ENCODE measurements around the gene GTPBP4.

DNA sequence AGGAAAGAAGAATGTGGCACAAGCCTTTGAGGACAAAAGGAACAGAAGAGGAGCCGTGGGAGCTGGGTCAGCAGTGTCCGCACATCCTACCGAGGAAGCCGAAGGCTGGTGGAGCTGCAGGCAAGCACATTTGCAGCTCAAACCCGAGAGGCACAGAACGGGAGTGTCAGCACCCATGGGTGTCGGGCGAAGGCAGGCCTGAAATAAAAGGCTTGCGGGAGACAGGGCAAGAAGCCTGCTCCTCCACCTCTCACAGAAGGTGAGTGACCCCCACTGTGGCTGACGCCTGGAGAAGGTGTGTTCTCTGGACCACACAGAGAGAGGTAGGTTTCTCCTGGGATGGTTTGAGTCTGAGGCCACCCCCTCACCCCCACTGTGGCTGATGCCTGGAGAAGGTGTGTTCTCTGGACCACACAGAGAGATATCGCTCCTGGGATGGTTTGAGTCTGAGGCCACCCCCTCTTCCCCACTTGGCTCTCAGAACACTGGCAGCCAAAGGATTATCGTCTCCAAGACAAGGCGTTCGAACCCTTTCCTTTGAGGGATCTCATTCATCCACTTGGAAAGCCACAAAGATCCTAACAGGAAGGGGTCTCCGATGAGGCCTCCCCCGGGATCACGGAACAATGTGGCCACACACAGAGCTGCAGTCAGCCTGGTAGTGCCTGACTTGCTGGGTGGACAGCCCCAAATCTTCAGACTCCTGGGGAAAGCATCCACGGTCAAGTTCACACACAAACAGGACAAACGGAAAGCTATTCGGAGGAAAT, 21.6 kb upstream of the GTPBP4 start:
- TF ChIP-seq, protein P1, sequence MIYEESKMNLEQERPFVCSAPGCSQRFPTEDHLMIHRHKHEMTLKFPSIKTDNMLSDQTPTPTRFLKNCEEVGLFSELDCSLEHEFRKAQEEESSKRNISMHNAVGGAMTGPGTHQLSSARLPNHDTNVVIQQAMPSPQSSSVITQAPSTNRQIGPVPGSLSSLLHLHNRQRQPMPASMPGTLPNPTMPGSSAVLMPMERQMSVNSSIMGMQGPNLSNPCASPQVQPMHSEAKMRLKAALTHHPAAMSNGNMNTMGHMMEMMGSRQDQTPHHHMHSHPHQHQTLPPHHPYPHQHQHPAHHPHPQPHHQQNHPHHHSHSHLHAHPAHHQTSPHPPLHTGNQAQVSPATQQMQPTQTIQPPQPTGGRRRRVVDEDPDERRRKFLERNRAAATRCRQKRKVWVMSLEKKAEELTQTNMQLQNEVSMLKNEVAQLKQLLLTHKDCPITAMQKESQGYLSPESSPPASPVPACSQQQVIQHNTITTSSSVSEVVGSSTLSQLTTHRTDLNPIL (CRISPR knock-in tag; IDR thresholded peaks at IDR 0.05; ENCODE audit: low read depth), result no peak
- no peak for TF ChIP-seq ISL1 (CRISPR knock-in tag; IDR thresholded peaks at IDR 0.05)
- TF ChIP-seq TOX (CRISPR knock-in tag; IDR thresholded peaks at IDR 0.05; ENCODE audit: borderline replicate concordance), result no peak
- TF ChIP-seq PATZ1 (CRISPR knock-in tag; IDR thresholded peaks at IDR 0.05; ENCODE audit: borderline replicate concordance), result no peak
- TF ChIP-seq ZFP3 (CRISPR knock-in tag; IDR thresholded peaks at IDR 0.05), result no peak
- TF ChIP-seq, protein P2, sequence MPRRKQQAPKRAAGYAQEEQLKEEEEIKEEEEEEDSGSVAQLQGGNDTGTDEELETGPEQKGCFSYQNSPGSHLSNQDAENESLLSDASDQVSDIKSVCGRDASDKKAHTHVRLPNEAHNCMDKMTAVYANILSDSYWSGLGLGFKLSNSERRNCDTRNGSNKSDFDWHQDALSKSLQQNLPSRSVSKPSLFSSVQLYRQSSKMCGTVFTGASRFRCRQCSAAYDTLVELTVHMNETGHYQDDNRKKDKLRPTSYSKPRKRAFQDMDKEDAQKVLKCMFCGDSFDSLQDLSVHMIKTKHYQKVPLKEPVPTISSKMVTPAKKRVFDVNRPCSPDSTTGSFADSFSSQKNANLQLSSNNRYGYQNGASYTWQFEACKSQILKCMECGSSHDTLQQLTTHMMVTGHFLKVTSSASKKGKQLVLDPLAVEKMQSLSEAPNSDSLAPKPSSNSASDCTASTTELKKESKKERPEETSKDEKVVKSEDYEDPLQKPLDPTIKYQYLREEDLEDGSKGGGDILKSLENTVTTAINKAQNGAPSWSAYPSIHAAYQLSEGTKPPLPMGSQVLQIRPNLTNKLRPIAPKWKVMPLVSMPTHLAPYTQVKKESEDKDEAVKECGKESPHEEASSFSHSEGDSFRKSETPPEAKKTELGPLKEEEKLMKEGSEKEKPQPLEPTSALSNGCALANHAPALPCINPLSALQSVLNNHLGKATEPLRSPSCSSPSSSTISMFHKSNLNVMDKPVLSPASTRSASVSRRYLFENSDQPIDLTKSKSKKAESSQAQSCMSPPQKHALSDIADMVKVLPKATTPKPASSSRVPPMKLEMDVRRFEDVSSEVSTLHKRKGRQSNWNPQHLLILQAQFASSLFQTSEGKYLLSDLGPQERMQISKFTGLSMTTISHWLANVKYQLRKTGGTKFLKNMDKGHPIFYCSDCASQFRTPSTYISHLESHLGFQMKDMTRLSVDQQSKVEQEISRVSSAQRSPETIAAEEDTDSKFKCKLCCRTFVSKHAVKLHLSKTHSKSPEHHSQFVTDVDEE (CRISPR knock-in tag; IDR thresholded peaks at IDR 0.05), result no peak
- TF ChIP-seq OSR1 (CRISPR knock-in tag; IDR thresholded peaks at IDR 0.05), result no peak
- TF ChIP-seq GLIS3 (CRISPR knock-in tag; IDR thresholded peaks at IDR 0.05), result no peak
- no peak for TF ChIP-seq TCF4 (CRISPR knock-in tag; IDR thresholded peaks at IDR 0.05; ENCODE audit: borderline replicate concordance)
- no peak for TF ChIP-seq ZFP30 (CRISPR knock-in tag; IDR thresholded peaks at IDR 0.05)
- no peak for TF ChIP-seq ARNTL (CRISPR knock-in tag; IDR thresholded peaks at IDR 0.05; ENCODE audit: borderline replicate concordance, low read depth)
- TF ChIP-seq SNAI2 (CRISPR knock-in tag; IDR thresholded peaks at IDR 0.05), result no peak
- TF ChIP-seq, protein P3, sequence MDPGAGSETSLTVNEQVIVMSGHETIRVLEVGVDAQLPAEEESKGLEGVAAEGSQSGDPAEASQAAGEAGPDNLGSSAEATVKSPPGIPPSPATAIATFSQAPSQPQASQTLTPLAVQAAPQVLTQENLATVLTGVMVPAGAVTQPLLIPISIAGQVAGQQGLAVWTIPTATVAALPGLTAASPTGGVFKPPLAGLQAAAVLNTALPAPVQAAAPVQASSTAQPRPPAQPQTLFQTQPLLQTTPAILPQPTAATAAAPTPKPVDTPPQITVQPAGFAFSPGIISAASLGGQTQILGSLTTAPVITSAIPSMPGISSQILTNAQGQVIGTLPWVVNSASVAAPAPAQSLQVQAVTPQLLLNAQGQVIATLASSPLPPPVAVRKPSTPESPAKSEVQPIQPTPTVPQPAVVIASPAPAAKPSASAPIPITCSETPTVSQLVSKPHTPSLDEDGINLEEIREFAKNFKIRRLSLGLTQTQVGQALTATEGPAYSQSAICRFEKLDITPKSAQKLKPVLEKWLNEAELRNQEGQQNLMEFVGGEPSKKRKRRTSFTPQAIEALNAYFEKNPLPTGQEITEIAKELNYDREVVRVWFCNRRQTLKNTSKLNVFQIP (CRISPR knock-in tag; IDR thresholded peaks at IDR 0.05; ENCODE audit: borderline replicate concordance, low read depth), result no peak
- TF ChIP-seq ESRRG (CRISPR knock-in tag; IDR thresholded peaks at IDR 0.05), result no peak

Measured in SK-N-SH treated with all-trans-retinoic acid at 6 μM for 48 hours (cell line).